Fibroblast of peridontal ligament (primary cell): Measurements from ENCODE around the gene ITGAE.

ENCODE experiments used
- DNase-seq: peaks from one replicate; pipeline ENCODE4 v3.0.0-alpha.2; 2010; ENCODE audit errors: extremely low read depth

Gene ITGAE

DNA sequence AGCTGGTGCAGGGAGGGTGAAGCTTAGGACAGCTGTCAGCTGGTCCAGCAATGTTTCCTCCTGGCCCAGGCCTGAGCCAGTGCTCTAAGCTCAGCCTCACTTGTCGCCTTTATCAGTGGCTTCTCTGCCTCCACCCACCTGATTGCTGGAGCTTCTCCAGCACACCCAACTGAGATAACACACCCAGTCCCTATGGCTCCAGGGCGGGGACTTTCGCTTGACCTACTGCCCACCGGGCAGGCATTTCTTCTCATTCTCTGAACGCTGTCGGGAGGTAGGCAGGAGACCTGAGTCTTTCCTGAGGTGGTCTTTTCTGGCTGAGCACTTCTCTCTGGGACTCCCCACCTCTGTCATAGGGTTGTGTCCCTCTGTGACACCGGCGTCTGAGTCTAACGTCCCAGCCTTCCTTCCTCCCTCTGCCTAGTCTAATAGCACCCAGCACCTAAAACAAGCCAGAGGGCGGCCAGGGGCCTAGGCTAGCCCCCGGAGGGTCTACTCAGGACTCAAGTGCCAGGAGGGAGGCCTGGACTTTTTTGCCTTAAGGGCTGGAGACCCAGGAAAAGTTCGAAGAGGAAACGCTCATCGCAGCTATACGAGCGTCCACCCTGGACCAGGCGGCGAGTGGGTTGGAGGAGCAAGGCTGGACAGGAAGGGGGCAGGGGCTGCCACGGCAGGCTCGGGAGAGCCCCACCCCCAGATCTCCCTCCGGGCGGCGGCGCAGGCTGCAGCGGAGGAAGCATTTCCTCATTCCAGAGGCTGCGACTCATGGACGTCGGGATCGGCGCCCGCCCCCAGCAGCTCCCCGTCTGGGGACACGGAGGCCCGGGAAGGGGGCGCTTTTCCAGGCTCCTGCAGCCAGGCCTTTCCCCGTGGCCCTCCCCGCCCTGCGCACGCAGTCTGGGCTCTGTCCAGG, 133.4 kb downstream of the ITGAE start:
- peak; percentile 90 for DNase-seq

GRCh38 chr17:3666516-3666915, 134.5 kb downstream of the ITGAE start:
- DNase-seq, result no peak

GRCh38 chr17:3665834-3666233, 135.2 kb downstream of the ITGAE start:
- DNase-seq, result no peak
